ENCODE results near the gene OPA3. TPM values are rescaled to one million over a fixed set of nuclear protein-coding genes. Genes with fewer than 3 reads are reported as not detected.

Gene OPA3
- total and polyA plus RNA-seq, 10 of the 15 experiments (the other 5 are each of a cell fraction or from before 2014, with no cell fraction given): 2.2 to 24.3 (median 13.3) TPM

GRCh38 chr19:45607071-45608029 is 22.7 kb upstream of the OPA3 start (continued):
- no peak for TF ChIP-seq IRF3 (IDR thresholded peaks at IDR 0.05)
- no peak for TF ChIP-seq NFXL1 (IDR thresholded peaks at IDR 0.05; ENCODE audit: borderline replicate concordance)
- no peak for TF ChIP-seq LARP7 (IDR thresholded peaks at IDR 0.05)
- no peak for TF ChIP-seq PAX5 (IDR thresholded peaks at IDR 0.05; ENCODE audit: borderline replicate concordance, low read depth, low read length)
- TF ChIP-seq IRF4 (IDR thresholded peaks at IDR 0.05; ENCODE audit: low read depth, low read length): no peak
- TF ChIP-seq, protein P1, sequence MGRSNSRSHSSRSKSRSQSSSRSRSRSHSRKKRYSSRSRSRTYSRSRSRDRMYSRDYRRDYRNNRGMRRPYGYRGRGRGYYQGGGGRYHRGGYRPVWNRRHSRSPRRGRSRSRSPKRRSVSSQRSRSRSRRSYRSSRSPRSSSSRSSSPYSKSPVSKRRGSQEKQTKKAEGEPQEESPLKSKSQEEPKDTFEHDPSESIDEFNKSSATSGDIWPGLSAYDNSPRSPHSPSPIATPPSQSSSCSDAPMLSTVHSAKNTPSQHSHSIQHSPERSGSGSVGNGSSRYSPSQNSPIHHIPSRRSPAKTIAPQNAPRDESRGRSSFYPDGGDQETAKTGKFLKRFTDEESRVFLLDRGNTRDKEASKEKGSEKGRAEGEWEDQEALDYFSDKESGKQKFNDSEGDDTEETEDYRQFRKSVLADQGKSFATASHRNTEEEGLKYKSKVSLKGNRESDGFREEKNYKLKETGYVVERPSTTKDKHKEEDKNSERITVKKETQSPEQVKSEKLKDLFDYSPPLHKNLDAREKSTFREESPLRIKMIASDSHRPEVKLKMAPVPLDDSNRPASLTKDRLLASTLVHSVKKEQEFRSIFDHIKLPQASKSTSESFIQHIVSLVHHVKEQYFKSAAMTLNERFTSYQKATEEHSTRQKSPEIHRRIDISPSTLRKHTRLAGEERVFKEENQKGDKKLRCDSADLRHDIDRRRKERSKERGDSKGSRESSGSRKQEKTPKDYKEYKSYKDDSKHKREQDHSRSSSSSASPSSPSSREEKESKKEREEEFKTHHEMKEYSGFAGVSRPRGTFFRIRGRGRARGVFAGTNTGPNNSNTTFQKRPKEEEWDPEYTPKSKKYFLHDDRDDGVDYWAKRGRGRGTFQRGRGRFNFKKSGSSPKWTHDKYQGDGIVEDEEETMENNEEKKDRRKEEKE (IDR thresholded peaks at IDR 0.05): no peak
- no peak for TF ChIP-seq SRF (IDR thresholded peaks at IDR 0.05; ENCODE audit: low read depth in 2 of 2, low read length in 2 of 2)
- no peak for TF ChIP-seq ESRRA (IDR thresholded peaks at IDR 0.05; ENCODE audit: low read length)
- TF ChIP-seq BHLHE40 (IDR thresholded peaks at IDR 0.05; ENCODE audit: borderline replicate concordance in 1 of 2, low read depth in 2 of 2, low read length in 1 of 2): peak in 1 of 2 experiments; percentile 28; a peak in 1 of 4 replicates
- TF ChIP-seq, protein P2, sequence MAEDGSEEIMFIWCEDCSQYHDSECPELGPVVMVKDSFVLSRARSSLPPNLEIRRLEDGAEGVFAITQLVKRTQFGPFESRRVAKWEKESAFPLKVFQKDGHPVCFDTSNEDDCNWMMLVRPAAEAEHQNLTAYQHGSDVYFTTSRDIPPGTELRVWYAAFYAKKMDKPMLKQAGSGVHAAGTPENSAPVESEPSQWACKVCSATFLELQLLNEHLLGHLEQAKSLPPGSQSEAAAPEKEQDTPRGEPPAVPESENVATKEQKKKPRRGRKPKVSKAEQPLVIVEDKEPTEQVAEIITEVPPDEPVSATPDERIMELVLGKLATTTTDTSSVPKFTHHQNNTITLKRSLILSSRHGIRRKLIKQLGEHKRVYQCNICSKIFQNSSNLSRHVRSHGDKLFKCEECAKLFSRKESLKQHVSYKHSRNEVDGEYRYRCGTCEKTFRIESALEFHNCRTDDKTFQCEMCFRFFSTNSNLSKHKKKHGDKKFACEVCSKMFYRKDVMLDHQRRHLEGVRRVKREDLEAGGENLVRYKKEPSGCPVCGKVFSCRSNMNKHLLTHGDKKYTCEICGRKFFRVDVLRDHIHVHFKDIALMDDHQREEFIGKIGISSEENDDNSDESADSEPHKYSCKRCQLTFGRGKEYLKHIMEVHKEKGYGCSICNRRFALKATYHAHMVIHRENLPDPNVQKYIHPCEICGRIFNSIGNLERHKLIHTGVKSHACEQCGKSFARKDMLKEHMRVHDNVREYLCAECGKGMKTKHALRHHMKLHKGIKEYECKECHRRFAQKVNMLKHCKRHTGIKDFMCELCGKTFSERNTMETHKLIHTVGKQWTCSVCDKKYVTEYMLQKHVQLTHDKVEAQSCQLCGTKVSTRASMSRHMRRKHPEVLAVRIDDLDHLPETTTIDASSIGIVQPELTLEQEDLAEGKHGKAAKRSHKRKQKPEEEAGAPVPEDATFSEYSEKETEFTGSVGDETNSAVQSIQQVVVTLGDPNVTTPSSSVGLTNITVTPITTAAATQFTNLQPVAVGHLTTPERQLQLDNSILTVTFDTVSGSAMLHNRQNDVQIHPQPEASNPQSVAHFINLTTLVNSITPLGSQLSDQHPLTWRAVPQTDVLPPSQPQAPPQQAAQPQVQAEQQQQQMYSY (CRISPR knock-in tag; IDR thresholded peaks at IDR 0.05): no peak
- TF ChIP-seq NFYA (IDR thresholded peaks at IDR 0.05; ENCODE audit: borderline replicate concordance, low read depth, low read length): no peak
- TF ChIP-seq ZNF207 (IDR thresholded peaks at IDR 0.05; ENCODE audit: borderline replicate concordance): no peak
- no peak for TF ChIP-seq ZBED1 (IDR thresholded peaks at IDR 0.05; ENCODE audit: borderline replicate concordance)
- peak; percentile 96 for TF ChIP-seq IKZF1 (conservative IDR thresholded peaks at IDR 0.05)
- no peak for TF ChIP-seq CBFB (IDR thresholded peaks at IDR 0.05; ENCODE audit: low read depth)
- TF ChIP-seq ASH2L (IDR thresholded peaks at IDR 0.05; ENCODE audit: borderline replicate concordance, low read depth): no peak
- TF ChIP-seq TAF1 (IDR thresholded peaks at IDR 0.05; ENCODE audit: borderline replicate concordance, low read depth, low read length): no peak
- TF ChIP-seq SREBF2 (IDR thresholded peaks at IDR 0.05; ENCODE audit: low read length): no peak
- peak; percentile 59; the same call in 1 of the 2 replicates for TF ChIP-seq NBN (IDR thresholded peaks at IDR 0.05)
- no peak for TF ChIP-seq GABPA (IDR thresholded peaks at IDR 0.05; ENCODE audit: low read depth)
- TF ChIP-seq ZNF24 (IDR thresholded peaks at IDR 0.05): no peak
- TF ChIP-seq ZZZ3 (IDR thresholded peaks at IDR 0.05; ENCODE audit: control insufficient read depth, insufficient read length, low read depth): no peak
- no peak for TF ChIP-seq KLF5 (IDR thresholded peaks at IDR 0.05; ENCODE audit: partially characterized antibody)

Data from GM12878 (cell line).